ENCODE measurements around the gene AEBP2.
"Not testable (repeated sequence)": the region's sequence is repeated elsewhere in the genome, so short reads cannot be mapped to it uniquely, and the experiment has no call there.

The AEBP2 gene

GRCh38 chr12:19439059-19440018 lies at the start of gene AEBP2:
AEBP2 (plus strand) TSS chr12:19439492; CDS start chr12:19439700, 208 bp downstream.
- DNase-seq = peak; percentile 98

- DNase-seq = peak; percentile 57
Observed at GRCh38 chr12:19390051-19390598, 49.2 kb upstream of the AEBP2 start.

- not testable (repeated sequence) for DNase-seq
Observed at GRCh38 chr12:19392644-19393043, 46.6 kb upstream of the AEBP2 start.

GRCh38 chr12:19394385-19394784 lies 44.9 kb upstream of the AEBP2 start:
- no peak for DNase-seq

GRCh38 chr12:19397534-19397933 lies 41.8 kb upstream of the AEBP2 start:
- no peak for DNase-seq

GRCh38 chr12:19398376-19399363 lies 40.6 kb upstream of the AEBP2 start:
- no peak for DNase-seq

GRCh38 chr12:19400649-19401285 lies 38.5 kb upstream of the AEBP2 start:
- DNase-seq = not testable (repeated sequence)

- no peak for DNase-seq
Observed at GRCh38 chr12:19402211-19402610, 37.1 kb upstream of the AEBP2 start.

- DNase-seq = peak; percentile 81
Observed at GRCh38 chr12:19402743-19403431, 36.4 kb upstream of the AEBP2 start.

- DNase-seq = no peak
Observed at GRCh38 chr12:19404242-19404880, 34.9 kb upstream of the AEBP2 start.

GRCh38 chr12:19409376-19409775 lies 29.9 kb upstream of the AEBP2 start:
- peak; percentile 92 for DNase-seq

GRCh38 chr12:19410211-19410610 lies 29.1 kb upstream of the AEBP2 start:
- no peak for DNase-seq

GRCh38 chr12:19410629-19411185 lies 28.6 kb upstream of the AEBP2 start:
- DNase-seq = no peak

GRCh38 chr12:19411234-19412204 lies 27.8 kb upstream of the AEBP2 start:
- DNase-seq = peak; percentile 51

- DNase-seq = peak; percentile 60
Observed at GRCh38 chr12:19412844-19413243, 26.4 kb upstream of the AEBP2 start.

- not testable (repeated sequence) for DNase-seq
Observed at GRCh38 chr12:19413582-19413981, 25.7 kb upstream of the AEBP2 start.

- DNase-seq = no peak
Observed at GRCh38 chr12:19415563-19415962, 23.7 kb upstream of the AEBP2 start.

- no peak for DNase-seq
Observed at GRCh38 chr12:19419086-19419485, 20.2 kb upstream of the AEBP2 start.

GRCh38 chr12:19421503-19422282 lies 17.6 kb upstream of the AEBP2 start:
- no peak for DNase-seq
